COLO668 (cell line): Measurements from ENCODE around the gene TTC8.
"Not testable (repeated sequence)": the region's sequence is repeated elsewhere in the genome, so short reads cannot be mapped to it uniquely, and the experiment has no call there.

ENCODE experiments used
- DNase-seq: peaks from one replicate; lab custom pipeline; 2025; ENCODE audit not compliant: unreplicated experiment; lab: John Stamatoyannopoulos, UW

The TTC8 gene

GRCh38 chr14:88823968-88824313 is 510 bp upstream of the TTC8 start:
- no peak for DNase-seq

- DNase-seq = no peak
Observed at GRCh38 chr14:88825078-88825458, 617 bp downstream of the TTC8 start.

GRCh38 chr14:88825503-88825902 is 1.1 kb downstream of the TTC8 start:
- DNase-seq = no peak

DNA sequence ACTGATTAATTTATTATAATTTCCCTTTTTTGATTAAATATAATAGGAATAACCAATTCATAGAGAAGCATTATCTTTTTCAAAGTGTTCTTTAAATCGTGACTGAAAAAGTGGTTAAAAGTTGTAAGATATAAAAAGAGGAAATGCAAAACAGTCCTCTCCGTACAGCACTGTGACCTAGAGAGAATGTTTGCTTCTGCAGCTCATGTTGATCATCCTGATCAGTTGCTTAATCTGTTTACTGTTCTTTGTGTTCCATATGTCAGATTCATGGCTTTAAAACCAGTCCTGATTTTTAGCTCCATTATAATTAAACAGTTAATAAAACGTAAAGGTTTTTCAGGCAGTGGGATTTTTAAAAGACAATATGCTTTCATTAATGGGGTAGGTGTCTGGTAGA is 4.7 kb downstream of the TTC8 start:
- DNase-seq = no peak

DNA sequence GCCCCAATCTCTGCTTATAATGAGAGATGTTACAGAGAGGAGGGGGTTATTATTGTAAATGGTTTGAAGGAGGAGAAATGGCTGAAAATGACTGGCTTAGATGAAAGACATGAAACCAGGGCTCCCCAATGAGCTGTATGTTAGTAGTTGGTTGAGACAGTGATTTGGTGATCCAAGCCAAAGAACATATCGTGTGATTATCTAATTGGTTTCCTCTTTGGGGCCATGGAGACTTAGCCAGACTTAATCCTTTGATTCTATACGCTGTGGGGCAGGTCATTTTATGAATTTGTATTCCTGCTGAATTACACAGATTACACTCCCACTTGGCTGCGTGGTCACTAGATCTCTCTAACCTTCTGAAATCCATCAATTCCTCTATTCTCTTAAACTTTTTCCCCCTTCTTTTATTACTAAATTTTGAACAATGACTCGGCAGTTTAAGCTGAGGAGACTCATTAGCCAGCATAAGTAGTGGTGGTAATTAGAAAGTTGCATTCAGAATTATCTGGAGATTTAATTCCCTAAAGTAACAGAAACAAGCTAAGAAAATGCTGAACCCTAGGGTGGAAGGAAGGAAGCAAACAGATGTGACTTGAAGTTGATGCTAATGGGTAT is 5.3 kb downstream of the TTC8 start:
- no peak for DNase-seq

GRCh38 chr14:88831284-88831683 is 6.8 kb downstream of the TTC8 start:
- DNase-seq = no peak

GRCh38 chr14:88834883-88835431 is 10.5 kb downstream of the TTC8 start:
- no peak for DNase-seq

GRCh38 chr14:88835661-88836060 is 11.2 kb downstream of the TTC8 start:
- DNase-seq = no peak

- no peak for DNase-seq
Observed at GRCh38 chr14:88837495-88837894, 13.0 kb downstream of the TTC8 start.

DNA sequence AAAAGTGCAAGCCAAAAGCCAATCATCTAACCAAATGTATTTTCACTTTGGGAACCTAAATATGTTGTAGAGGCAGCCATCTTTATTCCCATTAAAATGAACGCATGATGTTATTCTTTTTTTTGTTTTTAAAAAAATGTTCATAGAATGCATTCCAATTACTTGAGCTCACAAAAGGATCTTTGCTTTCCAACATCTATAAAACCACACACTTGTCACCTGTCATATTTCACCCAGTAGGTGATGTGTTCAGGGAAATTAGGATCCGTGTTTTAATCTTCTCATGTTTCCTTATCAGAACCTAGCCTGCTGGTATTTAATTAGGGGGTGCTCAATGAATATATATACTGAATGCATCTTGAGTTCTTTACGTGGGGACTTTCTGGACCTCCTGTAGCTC is 13.6 kb downstream of the TTC8 start:
- no peak for DNase-seq

DNA sequence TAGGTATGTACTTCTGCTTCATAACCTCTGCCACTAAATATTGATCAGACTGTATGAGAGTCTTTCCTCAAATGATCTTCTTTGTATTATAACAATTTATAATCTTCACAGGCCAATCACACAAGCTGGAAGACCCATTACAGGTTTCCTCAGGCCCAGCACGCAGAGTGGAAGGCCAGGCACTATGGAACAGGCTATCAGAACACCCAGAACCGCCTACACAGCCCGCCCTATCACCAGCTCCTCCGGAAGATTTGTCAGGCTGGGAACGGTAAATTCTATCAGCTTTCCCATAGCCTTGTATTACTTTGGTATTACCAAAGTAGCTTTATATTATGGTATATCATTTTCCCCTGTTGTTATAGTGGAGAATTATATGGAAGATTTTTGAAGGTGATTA is 16.5 kb downstream of the TTC8 start:
- no peak for DNase-seq

- DNase-seq = no peak
Observed at GRCh38 chr14:88841741-88842140, 17.3 kb downstream of the TTC8 start.

- DNase-seq = no peak
Observed at GRCh38 chr14:88842414-88842813, 18.0 kb downstream of the TTC8 start.

- DNase-seq = no peak
Observed at GRCh38 chr14:88844980-88845491, 20.6 kb downstream of the TTC8 start.

DNA sequence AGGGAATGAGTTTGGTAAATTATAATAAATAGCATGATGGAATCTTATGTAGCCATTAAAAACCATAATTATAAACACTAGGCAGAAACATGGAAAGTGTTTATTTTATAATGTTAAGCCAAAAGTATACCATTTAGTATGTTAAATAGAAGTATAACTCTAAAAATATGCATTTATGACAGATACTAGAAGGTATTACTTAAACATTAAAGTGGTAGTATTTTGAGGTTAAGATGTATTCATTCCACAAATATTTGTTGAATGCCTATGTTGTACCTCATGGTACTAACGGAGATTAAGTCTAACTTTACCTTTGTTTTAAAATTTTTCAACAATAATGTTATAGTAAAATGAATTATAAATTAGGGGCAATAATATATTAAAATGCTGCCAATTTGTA is 24.1 kb downstream of the TTC8 start:
- no peak for DNase-seq

- DNase-seq = no peak
Observed at GRCh38 chr14:88849716-88850115, 25.3 kb downstream of the TTC8 start.

GRCh38 chr14:88851587-88851986 is 27.1 kb downstream of the TTC8 start:
- no peak for DNase-seq

DNA sequence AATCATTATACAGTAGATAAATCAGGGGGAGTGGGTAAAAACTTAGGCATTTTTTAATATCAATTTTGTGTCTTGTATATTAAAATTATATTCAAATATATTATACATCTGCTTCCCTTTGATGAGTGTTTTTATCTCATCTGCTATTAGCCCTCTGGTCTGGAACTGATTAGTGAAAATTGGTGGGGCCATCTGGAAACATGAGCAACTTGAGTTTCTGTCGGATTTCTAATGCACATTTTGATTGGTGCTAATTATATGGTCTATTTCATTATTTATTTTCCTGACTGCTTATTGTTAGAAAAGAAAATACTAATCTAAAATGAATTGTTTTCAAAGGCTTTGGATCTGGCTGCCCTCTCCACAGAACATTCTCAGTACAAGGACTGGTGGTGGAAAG is 28.2 kb downstream of the TTC8 start:
- DNase-seq = no peak

GRCh38 chr14:88853129-88853528 is 28.7 kb downstream of the TTC8 start:
- DNase-seq = no peak

DNA sequence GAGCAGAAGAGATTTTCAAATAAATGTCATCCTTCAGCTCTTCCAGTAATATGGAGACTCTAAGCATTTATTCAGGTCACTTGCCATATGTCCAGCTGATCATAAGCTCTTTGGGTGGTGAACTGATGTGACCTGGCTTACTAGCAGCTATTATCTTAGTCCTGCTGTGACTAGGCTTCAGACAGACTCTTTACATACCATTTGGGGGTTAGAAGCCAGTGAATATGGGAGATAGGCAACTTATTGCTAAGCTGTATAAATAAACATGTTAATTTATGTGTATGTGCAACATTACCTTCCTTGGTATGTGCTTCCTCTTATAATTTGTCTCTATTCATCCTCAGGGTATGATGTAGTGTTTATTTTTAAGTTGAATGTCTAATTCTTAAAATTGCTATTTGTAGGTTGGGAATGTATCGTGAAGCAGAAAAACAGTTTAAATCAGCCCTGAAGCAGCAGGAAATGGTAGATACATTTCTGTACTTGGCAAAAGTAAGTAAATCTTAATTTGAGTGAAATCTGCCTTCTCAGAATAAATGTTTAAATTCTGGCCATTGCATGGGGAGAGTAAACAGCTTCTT is 32.4 kb downstream of the TTC8 start:
- no peak for DNase-seq

DNA sequence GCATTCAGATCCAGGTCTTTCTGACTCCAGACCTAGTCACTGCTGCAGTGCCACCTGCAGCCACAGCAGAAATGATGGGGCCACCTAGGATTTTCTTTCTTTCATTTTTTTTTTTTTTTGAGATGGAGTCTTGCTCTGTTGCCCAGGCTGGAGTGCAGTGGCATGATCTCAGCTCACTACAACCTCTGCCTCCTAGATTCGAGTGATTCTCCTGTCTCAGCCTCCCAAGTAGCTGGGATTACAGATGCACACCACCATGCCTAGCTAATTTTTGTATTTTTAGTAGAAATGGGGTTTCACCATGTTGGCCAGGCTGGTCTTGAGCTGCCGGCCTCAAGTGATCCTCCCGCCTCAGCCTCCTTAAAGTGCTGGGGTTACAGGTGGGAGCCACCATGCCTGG is 33.4 kb downstream of the TTC8 start:
- DNase-seq = not testable (repeated sequence)

- DNase-seq = not testable (repeated sequence)
Observed at GRCh38 chr14:88859118-88859517, 34.7 kb downstream of the TTC8 start.

- DNase-seq = no peak
Observed at GRCh38 chr14:88863167-88863566, 38.7 kb downstream of the TTC8 start.
